Measurements from ENCODE around the gene TACR1.

TACR1 gene

DNA sequence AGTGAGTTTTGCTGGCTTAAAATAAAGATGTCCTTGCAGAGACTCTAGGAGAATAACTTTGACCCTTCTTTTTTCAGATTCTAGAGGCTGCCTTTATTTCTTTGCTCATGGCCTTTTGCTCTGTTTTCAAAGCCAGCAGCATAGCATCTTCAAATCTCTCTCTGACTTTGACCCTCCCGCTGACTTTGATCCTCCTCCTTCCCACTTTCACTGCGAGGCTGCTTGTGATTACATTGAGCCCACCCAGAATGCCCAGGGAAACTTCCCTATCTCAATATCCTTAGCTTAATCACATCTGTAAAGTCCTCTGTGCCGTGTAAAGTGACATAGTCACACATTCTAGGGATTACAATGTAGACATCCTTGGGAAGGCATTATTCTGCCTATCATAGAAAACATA is 23.9 kb downstream of the TACR1 start:
- no peaks in the 10 kb centered on the region for H3F3A ChIP-seq (ENCODE audit: insufficient read depth, low read length)
- H3K27ac ChIP-seq (ENCODE audit: low read length): no peak overlapping the region
- H3K36me3 ChIP-seq (replicated peaks; ENCODE audit: insufficient read depth, low read length): no peaks in the 10 kb centered on the region
- H3K27me3 ChIP-seq (replicated peaks; ENCODE audit: insufficient read depth, low read length): no peaks in the 10 kb centered on the region
- no peaks in the 10 kb centered on the region for H3K79me2 ChIP-seq (ENCODE audit: low read length)
- H3K9me3 ChIP-seq (replicated peaks; ENCODE audit: insufficient read depth, low read length): no peaks in the 10 kb centered on the region
- no peaks in the 10 kb centered on the region for H4K20me1 ChIP-seq (ENCODE audit: insufficient read depth, low read length)
- no peak overlapping the region for H3K4me3 ChIP-seq (ENCODE audit: low read length)
- TF ChIP-seq EZH2phosphoT487 (IDR thresholded peaks at IDR 0.05; ENCODE audit: low read length) (no peak), EZH2 (optimal IDR thresholded peaks at IDR 0.05; ENCODE audit: low read depth, low read length) (no peak)
- TF ChIP-seq, protein P1, sequence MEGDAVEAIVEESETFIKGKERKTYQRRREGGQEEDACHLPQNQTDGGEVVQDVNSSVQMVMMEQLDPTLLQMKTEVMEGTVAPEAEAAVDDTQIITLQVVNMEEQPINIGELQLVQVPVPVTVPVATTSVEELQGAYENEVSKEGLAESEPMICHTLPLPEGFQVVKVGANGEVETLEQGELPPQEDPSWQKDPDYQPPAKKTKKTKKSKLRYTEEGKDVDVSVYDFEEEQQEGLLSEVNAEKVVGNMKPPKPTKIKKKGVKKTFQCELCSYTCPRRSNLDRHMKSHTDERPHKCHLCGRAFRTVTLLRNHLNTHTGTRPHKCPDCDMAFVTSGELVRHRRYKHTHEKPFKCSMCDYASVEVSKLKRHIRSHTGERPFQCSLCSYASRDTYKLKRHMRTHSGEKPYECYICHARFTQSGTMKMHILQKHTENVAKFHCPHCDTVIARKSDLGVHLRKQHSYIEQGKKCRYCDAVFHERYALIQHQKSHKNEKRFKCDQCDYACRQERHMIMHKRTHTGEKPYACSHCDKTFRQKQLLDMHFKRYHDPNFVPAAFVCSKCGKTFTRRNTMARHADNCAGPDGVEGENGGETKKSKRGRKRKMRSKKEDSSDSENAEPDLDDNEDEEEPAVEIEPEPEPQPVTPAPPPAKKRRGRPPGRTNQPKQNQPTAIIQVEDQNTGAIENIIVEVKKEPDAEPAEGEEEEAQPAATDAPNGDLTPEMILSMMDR (IDR thresholded peaks at IDR 0.05; ENCODE audit: low read length): no peak
- H3K4me1 ChIP-seq (ENCODE audit: low read length): no peaks in the 10 kb centered on the region
- H3K4me2 ChIP-seq (ENCODE audit: low read depth, low read length): no peak overlapping the region
- H3K9ac ChIP-seq (ENCODE audit: low read length): no peak overlapping the region
- H3K9me2 ChIP-seq (replicated peaks; ENCODE audit: insufficient read depth, low read length): no peaks in the 10 kb centered on the region
- H2AFZ ChIP-seq (ENCODE audit: low read length): no peak overlapping the region
- DNase-seq: no peak

DNA sequence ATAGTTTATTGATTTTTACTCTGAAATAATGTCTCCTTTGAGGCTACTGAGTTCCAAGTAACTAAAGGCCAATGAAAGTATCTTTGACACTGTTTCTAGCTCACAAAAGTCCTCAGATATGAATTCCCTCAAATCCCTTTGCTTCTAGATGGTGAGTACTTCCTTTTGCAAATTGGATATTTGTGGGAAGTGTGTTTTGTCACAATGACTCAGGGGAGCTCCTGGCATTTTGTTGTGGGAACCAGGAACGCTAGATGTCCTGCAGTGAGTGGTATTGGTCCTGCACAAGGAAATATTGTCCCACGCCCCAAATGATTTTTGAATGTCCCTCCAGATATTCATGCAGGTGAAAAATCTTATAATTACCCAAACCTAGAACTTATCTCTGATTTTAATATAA is 24.3 kb downstream of the TACR1 start:
- no peak for TF ChIP-seq EZH2 (optimal IDR thresholded peaks at IDR 0.05; ENCODE audit: low read depth, low read length)
- TF ChIP-seq EZH2phosphoT487 (IDR thresholded peaks at IDR 0.05; ENCODE audit: low read length): no peak
- TF ChIP-seq, protein P1 (IDR thresholded peaks at IDR 0.05; ENCODE audit: low read length): no peak
- H3F3A ChIP-seq (ENCODE audit: insufficient read depth, low read length): no peaks in the 10 kb centered on the region
- no peak overlapping the region for H3K4me2 ChIP-seq (ENCODE audit: low read depth, low read length)
- H3K27me3 ChIP-seq (replicated peaks; ENCODE audit: insufficient read depth, low read length): no peaks in the 10 kb centered on the region
- no peaks in the 10 kb centered on the region for H3K36me3 ChIP-seq (replicated peaks; ENCODE audit: insufficient read depth, low read length)
- DNase-seq: no peak
- H3K4me1 ChIP-seq (ENCODE audit: low read length): no peaks in the 10 kb centered on the region
- H2AFZ ChIP-seq (ENCODE audit: low read length): no peak overlapping the region
- H3K4me3 ChIP-seq (ENCODE audit: low read length): no peak overlapping the region
- H3K9ac ChIP-seq (ENCODE audit: low read length): no peak overlapping the region
- no peaks in the 10 kb centered on the region for H4K20me1 ChIP-seq (ENCODE audit: insufficient read depth, low read length)
- no peaks in the 10 kb centered on the region for H3K9me2 ChIP-seq (replicated peaks; ENCODE audit: insufficient read depth, low read length)
- no peak overlapping the region for H3K27ac ChIP-seq (ENCODE audit: low read length)
- H3K9me3 ChIP-seq (replicated peaks; ENCODE audit: insufficient read depth, low read length): no peaks in the 10 kb centered on the region
- H3K79me2 ChIP-seq (ENCODE audit: low read length): no peaks in the 10 kb centered on the region

DNA sequence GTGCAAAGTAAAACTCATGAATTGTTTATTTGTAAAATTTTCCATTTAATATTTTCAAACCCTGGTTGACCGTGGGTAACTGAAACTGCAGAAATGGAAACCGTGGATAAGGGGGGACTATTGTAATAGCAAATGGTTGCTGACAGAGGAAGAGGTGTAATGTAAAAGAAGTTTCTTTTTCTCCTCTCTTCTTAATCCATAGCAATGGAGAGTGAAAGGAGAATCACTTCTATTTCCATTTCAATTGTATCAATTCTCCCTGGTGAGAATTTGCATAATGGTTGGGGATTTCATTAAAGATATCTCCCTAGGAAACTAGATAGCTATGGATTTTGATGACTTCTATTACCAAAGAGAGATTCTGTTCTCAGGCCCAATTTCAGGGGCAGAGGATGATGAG is 24.8 kb downstream of the TACR1 start:
- Histone ChIP-seq H3K9me3 (replicated peaks; ENCODE audit: insufficient read depth, low read length) (no peaks in the 10 kb centered on the region), H3K79me2 (ENCODE audit: low read length) (no peaks in the 10 kb centered on the region), H4K20me1 (ENCODE audit: insufficient read depth, low read length) (no peaks in the 10 kb centered on the region), H3K4me3 (ENCODE audit: low read length) (no peak overlapping the region), H3K4me1 (ENCODE audit: low read length) (no peaks in the 10 kb centered on the region), H3K9ac (ENCODE audit: low read length) (no peak overlapping the region), H2AFZ (ENCODE audit: low read length) (no peak overlapping the region), H3K4me2 (ENCODE audit: low read depth, low read length) (no peak overlapping the region), H3F3A (ENCODE audit: insufficient read depth, low read length) (no peaks in the 10 kb centered on the region), H3K9me2 (replicated peaks; ENCODE audit: insufficient read depth, low read length) (no peaks in the 10 kb centered on the region), H3K27me3 (replicated peaks; ENCODE audit: insufficient read depth, low read length) (no peaks in the 10 kb centered on the region), H3K36me3 (replicated peaks; ENCODE audit: insufficient read depth, low read length) (no peaks in the 10 kb centered on the region), H3K27ac (ENCODE audit: low read length) (no peak overlapping the region)
- TF ChIP-seq, protein P1 (IDR thresholded peaks at IDR 0.05; ENCODE audit: low read length): no peak
- TF ChIP-seq EZH2phosphoT487 (IDR thresholded peaks at IDR 0.05; ENCODE audit: low read length) (no peak), EZH2 (optimal IDR thresholded peaks at IDR 0.05; ENCODE audit: low read depth, low read length) (no peak)
- no peak for DNase-seq
